Naive thymus-derived CD8-positive, alpha-beta T cell (primary cell): Measurements from ENCODE around the gene SPRED3. TPM values are rescaled to one million over a fixed set of nuclear protein-coding genes. Genes with fewer than 3 reads are reported as not detected.
"Not testable (repeated sequence)": the region's sequence is repeated elsewhere in the genome, so short reads cannot be mapped to it uniquely, and the experiment has no call there.

Experiments
- ATAC-seq, 2 donors: fragments of 150-1000 bp; cut with Tn5 transposase in 1 of 2; sonication (Bioruptor Pico), chemical (Tn5 transposase) in 1 of 2; 1 replicate in 1 of 2; 2 replicates in 1 of 2; pipeline ENCODE4 v1.10.0; 2021; ENCODE audit warnings: mild to moderate bottlenecking in 2 of 2, moderate library complexity in 2 of 2
- POLR2A ChIA-PET: fragments of 350-600 bp; sonication (Branson Sonifier 250); formaldehyde crosslinking; loops from one replicate; lab custom pipeline; 2021; ENCODE audit warnings: antibody characterized with exemption; lab: Charles Lee
- DNase-seq, 10 donors: peaks; one replicate each; pipeline versions ENCODE4 v3.0.0 to v3.0.0-alpha.2; 2020 to 2022
- H3K27ac Mint-ChIP-seq, 10 donors: one replicate each; pipeline ENCODE4 v1.8.0; 2020 to 2022; ENCODE audit warnings: mild to moderate bottlenecking in 10 of 10, mixed read lengths in 10 of 10, moderate library complexity in 4 of 10, inconsistent platforms in 1 of 10
- H3K27me3 Mint-ChIP-seq, 5 donors: one replicate each; pipeline ENCODE4 v1.8.0; 2021 to 2022; ENCODE audit warnings: mixed read lengths in 5 of 5
- H3K36me3 Mint-ChIP-seq, 3 donors: one replicate each; pipeline ENCODE4 v1.8.0; 2020 to 2022; ENCODE audit warnings: mixed read lengths in 3 of 3, mild to moderate bottlenecking in 2 of 3, inconsistent platforms in 1 of 3
- H3K4me1 Mint-ChIP-seq, 4 donors: one replicate each; pipeline ENCODE4 v1.8.0; 2021 to 2022; ENCODE audit warnings: mixed read lengths in 4 of 4
- H3K4me3 Mint-ChIP-seq, 10 donors: one replicate each; pipeline ENCODE4 v1.8.0; 2020 to 2022; ENCODE audit warnings: mild to moderate bottlenecking in 10 of 10, mixed read lengths in 10 of 10, moderate library complexity in 6 of 10, inconsistent platforms in 1 of 10
- H3K9me3 Mint-ChIP-seq, 9 donors: one replicate each; pipeline ENCODE4 v1.8.0; 2020 to 2022; ENCODE audit warnings: mixed read lengths in 9 of 9, mild to moderate bottlenecking in 3 of 9, inconsistent platforms in 1 of 9, moderate library complexity in 1 of 9
- polyA plus RNA-seq, 3 donors: library from polyadenylated mRNA; unstranded; fragments of 300-500 nt; fragmentation: Illumina TruSeq; gene quantifications; one replicate each; pipeline ENCODE4 v1.2.3, GENCODE V29; 2021
- total RNA-seq, 8 experiments: library from RNA in 2 of 8; stranded (reverse) in 2 of 8; gene quantifications; one replicate each; pipeline ENCODE4 v1.2.3 and lab custom pipeline; 2021 to 2026

SPRED3 gene, protein sequence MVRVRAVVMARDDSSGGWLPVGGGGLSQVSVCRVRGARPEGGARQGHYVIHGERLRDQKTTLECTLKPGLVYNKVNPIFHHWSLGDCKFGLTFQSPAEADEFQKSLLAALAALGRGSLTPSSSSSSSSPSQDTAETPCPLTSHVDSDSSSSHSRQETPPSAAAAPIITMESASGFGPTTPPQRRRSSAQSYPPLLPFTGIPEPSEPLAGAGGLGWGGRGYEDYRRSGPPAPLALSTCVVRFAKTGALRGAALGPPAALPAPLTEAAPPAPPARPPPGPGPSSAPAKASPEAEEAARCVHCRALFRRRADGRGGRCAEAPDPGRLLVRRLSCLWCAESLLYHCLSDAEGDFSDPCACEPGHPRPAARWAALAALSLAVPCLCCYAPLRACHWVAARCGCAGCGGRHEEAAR
- total RNA-seq (1 to 10 TPM; 1.8 to 2.6 TPM), polyA plus RNA-seq (under 1 TPM in 2 of 3 donors, not detected in 1; 0.02 to 0.16 TPM), total RNA-seq (lab: John Stamatoyannopoulos, UW) (1.3 to 2.2 (median 1.9) reads per million in 6 experiments)

DNA sequence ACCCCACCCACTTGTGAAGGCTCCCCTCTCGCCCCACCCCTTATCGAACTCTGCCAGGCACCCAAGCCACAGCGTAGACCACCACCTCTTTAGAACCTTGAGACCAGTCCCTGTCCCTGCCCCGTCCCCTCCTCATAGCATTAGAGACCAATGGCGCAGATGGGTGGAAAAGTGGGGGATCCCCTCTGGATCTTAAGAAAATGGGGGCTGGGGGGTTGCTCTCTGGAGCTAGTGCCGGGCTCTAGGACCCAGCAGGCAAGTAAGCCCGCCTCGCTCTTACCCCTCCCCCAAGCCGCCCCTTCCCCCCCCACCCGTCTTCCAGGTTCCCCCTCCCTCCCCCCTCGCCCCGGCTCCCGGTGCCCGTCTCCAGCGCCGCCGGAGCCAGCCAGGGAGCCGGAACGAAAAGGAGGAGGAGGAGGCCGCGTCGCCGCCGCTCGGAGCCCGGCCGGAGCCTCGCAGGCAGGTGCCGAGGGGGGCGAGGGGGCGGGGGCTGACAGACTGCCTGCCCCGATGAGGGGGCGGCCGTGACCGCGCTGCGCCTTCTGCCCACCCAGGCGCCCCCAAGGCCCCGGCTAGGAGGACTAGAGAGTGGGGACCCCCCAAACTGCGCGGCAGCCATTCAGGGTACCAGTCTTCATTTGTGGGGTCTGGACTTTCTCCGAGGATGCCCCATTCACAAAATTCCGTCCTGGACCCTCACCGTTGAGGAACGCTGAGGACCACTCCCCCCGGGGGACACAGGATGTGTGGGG, at the start of gene SPRED3:
Gene SPRED3, plus strand, starts transcription at position 349 of the 752 bp plus-strand sequence. CDS start 1,606 bp downstream, outside the sequence.
- ATAC-seq (peak in 1 of 2 donors; percentile 11), DNase-seq (peak in 1 of 10 donors; percentile 32)
- POLR2A ChIA-PET, result interaction anchor here (0.7 to 6.4 kb wide), 6 partner anchors 8 to 37 kb away, joined by 3 to 48 read pairs (median 4); partner anchors contain the start of genes FAM98C and PSMD8
- Mint-ChIP-seq H3K27ac (peak within 1 kb of the TSS in 9 of 10 donors; percentile 20 to 95 (median 87)), H3K27me3 (peaks cover 10 to 40% (median 23%) of the 10 kb centered on the region in 5 donors), H3K4me1 (peaks cover 11 to 23% (median 21%) of the 10 kb centered on the region in 4 donors), H3K36me3 (peaks cover 0 to 29% (median 12%) of the 10 kb centered on the region in 3 donors), H3K4me3 (peak within 1 kb of the TSS; percentile 81 to 97 (median 92)), H3K9me3 (no peaks in the 10 kb centered on the region)

DNA sequence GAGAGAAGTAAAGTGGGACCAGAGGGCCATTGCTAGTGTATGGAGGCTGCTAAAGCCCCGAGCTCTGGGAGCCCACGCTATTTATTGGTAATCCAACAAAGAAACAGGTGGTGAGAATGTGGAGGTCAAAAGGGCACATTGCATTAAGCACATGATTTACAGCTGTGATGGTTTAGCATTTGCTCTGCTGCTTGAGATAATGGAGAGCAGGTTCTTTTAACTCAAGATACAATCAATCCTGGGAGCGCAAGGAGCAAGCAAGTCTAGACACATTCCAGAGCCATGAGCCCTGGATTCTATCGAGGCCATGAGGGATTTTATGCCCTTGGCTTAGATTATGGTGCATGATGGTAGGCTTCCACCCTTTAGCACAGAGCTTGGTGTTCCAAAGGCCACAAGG, 49.5 kb upstream of the SPRED3 start:
- Mint-ChIP-seq H3K27ac (peak overlapping the region in 4 of 10 donors; percentile 46 to 68 (median 49)), H3K4me1 (peaks cover 12 to 35% (median 22%) of the 10 kb centered on the region in 4 donors), H3K4me3 (peak overlapping the region in 5 of 10 donors; percentile 22 to 62 (median 38))
- ATAC-seq, H3K9me3 Mint-ChIP-seq, H3K36me3 Mint-ChIP-seq, DNase-seq, H3K27me3 Mint-ChIP-seq: not testable (repeated sequence)
- POLR2A ChIA-PET, result interaction anchor here (2.1 kb wide), 1 partner anchor 64 kb away, joined by 9 read pairs; the partner anchor contains the start of gene FAM98C

DNA sequence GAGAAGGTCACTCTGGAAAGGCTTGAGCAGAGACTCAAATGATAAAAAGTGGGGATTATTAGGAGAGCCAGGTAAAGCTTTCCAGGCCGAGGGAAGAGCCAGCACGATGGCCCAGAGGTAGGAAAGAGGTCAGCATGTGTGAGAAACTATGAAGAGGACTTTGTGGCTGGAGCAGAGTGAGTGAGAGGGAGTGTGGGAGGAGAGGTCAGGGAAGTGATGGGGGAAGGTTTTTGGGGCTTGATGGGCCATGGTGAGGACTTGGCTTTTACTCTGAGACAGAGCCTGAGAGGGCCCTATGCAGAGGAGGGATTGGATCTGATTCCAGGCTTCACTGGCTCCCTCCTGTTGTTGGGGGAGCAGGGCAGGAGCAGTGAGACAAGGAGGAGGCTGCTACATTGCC, 47.6 kb upstream of the SPRED3 start:
- Mint-ChIP-seq H3K27ac (no peak overlapping the region), H3K9me3 (no peaks in the 10 kb centered on the region), H3K36me3 (peaks cover 0 to under 1% (median 0%) of the 10 kb centered on the region in 3 donors), H3K4me1 (peaks cover 15 to 30% (median 22%) of the 10 kb centered on the region in 4 donors), H3K27me3 (no peaks in the 10 kb centered on the region), H3K4me3 (no peak overlapping the region)
- POLR2A ChIA-PET, result no interaction called here
- no peak for ATAC-seq
- DNase-seq, result no peak

DNA sequence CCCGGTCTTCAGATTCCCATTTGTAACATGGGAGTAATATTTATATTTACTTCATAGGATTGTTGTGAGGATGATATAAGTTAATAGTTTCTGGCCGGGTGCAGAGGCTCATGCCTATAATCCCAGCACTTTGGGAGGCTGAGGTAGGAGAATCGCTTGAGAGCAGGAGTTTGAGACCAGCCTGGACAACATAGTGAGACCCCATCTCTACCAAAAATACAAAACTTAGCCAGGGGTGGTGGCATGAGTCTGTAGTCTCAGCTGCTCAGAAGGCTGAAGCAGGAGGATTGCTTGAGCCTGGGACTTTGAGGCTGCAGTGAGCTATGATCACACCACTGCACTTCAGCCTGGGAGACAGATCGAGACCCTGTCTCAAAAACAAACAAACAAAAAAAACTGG, 41.7 kb upstream of the SPRED3 start:
- no peak for DNase-seq
- Mint-ChIP-seq H3K36me3 (peaks cover 0 to 3% (median 0%) of the 10 kb centered on the region in 3 donors), H3K4me3 (no peak overlapping the region), H3K9me3 (no peaks in the 10 kb centered on the region), H3K27me3 (no peaks in the 10 kb centered on the region), H3K27ac (no peak overlapping the region), H3K4me1 (peaks cover 0 to 4% (median 0%) of the 10 kb centered on the region in 4 donors)
- ATAC-seq, result no peak
- POLR2A ChIA-PET, result no interaction called here

DNA sequence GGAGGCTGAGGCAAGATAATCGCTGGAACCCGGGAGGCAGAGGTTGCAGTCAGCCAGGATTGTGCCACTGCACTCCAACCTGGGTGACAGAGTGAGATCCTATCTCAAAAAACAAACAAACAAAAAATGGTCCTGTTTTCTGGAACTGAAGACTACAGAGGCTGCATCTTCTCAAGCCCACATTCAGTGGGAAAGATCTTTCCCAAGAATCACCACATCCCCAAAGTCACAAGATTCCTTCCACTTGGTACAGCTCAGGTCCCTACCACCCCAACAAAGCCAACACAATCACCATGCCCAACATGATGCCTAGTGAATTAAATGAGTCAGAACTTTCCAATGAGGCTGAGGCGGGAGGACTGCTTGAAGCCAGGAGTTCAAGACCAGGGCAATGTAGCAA, 37.6 kb upstream of the SPRED3 start:
- Mint-ChIP-seq H3K27me3 (peaks cover 0 to 1% (median 0%) of the 10 kb centered on the region in 5 donors), H3K27ac (no peak overlapping the region), H3K36me3 (peaks cover 0 to 3% (median 0%) of the 10 kb centered on the region in 3 donors), H3K4me1 (peaks cover 0 to 3% (median 0%) of the 10 kb centered on the region in 4 donors), H3K9me3 (no peaks in the 10 kb centered on the region), H3K4me3 (no peak overlapping the region)
- DNase-seq (no peak), ATAC-seq (no peak)
- POLR2A ChIA-PET, result interaction anchor here (1.2 kb wide), 1 partner anchor 37 kb away, joined by 3 read pairs; the partner anchor contains the start of gene GGN

DNA sequence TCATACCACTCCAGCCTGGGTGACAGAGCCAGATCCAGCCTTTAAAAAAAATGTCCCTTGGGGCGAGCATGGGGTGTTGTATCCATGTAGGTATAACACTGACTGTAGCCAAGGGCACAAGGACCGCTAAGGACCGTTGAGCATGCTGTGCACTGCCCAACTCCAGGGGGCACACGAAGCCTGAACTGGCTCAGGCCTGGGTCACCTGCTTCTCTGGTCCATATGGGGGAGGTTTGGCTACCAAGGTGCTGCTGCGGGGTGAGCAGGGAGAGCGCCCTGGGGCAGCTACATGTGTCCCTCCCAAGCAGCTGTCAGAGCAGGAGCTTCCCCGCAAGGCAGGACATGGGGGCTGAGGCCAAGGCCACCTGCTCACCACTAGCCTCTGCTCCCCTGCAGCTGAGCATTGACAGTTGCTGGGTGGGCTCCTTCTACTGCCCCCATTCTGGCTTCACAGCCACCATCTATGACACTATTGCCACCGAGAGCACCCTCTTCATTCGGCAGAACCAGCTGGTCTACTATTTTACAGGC, 36.6 kb upstream of the SPRED3 start:
- Mint-ChIP-seq H3K36me3 (no peaks in the 10 kb centered on the region), H3K27me3 (peaks cover 0 to 2% (median 0%) of the 10 kb centered on the region in 5 donors), H3K27ac (peak overlapping the region in 1 of 10 donors; percentile 17), H3K4me1 (peaks cover 0 to 2% (median 0%) of the 10 kb centered on the region in 4 donors), H3K9me3 (no peaks in the 10 kb centered on the region), H3K4me3 (no peak overlapping the region)
- DNase-seq (no peak), ATAC-seq (no peak)
- POLR2A ChIA-PET, result interaction anchor here (0.7 to 1.2 kb wide), 2 partner anchors 36 to 160 kb away, joined by 3 read pairs; partner anchors contain the start of gene GGN

DNA sequence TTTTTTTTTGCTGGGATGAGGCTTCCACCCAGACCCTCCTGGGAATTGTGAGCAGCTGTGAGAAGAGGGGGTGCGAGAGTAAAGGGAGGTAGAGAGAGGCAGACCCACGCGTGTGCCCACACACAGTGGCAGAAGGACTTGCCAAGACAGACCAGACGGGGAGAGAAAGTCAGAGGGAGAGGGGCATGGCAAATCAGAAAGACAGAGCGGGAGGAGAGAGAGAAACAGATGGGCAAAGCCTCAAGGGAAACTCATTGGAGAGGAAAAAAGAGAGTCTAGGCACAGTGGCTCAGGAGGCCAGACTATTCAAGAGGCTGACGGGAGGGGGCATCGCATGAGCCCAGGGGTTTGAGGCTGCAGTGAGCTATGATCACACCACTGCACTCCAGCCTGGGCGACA, 35.9 kb upstream of the SPRED3 start:
- H3K4me1 Mint-ChIP-seq, result peaks cover 0 to 2% (median 0%) of the 10 kb centered on the region in 4 donors

DNA sequence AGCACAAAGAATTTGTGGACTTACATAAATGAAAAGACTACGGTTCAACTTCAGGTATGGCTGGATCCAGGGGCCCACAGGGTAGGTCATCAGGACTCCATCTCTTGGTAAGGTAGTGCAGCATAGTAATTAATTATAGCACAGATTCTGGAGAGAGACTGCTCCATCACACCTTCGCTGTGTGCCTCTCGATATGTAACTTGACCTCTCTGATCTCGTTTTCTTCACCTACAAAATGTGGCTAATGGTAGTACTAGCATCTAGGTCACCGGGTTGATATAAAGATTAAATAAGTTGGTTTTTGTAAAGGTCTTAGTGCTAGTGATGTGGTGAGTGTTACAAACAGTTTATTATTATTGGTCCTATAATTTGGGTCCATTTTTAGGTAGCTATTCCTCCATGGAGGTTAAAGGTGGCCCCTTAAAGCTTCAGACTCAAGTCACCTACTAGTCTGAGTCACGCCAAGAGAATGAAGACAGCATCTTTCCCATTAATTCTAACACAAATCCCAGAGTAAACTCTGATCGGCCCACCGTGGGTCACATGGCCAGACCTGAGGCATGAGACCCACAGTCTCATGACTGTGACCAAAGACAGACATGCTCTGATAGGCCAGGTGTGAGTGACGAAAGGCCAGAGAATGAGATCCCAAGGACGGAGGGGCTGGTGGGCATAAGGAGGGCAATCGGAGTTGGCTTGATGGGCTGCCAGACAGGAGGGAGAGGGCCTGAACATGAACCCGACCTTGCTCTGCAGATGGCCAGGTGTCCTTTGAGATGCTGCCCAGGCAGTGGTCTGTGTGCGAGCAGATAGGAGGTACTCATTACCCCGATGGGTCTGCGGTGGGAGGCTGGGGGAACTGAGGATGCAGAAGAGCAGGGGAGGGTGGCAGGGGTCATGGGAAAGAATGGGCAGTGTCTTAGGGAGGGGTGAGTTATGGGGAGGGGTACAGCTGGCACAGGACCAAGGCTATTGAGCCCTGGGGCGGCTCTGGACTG, 32.5 kb upstream of the SPRED3 start:
- POLR2A ChIA-PET, result no interaction called here
- Mint-ChIP-seq H3K27me3 (peaks cover 0 to 7% (median 2%) of the 10 kb centered on the region in 5 donors), H3K36me3 (no peaks in the 10 kb centered on the region), H3K27ac (peak overlapping the region in 2 of 10 donors; percentile 36 to 44), H3K4me3 (no peak overlapping the region), H3K4me1 (peaks cover 3 to 11% (median 6%) of the 10 kb centered on the region in 4 donors), H3K9me3 (no peaks in the 10 kb centered on the region)
- ATAC-seq (no peak), DNase-seq (no peak)

More for the DNA sequence above, 35.9 kb upstream of the SPRED3 start:
- Mint-ChIP-seq H3K27ac (no peak overlapping the region), H3K4me3 (no peak overlapping the region), H3K36me3 (no peaks in the 10 kb centered on the region), H3K9me3 (no peaks in the 10 kb centered on the region), H3K27me3 (peaks cover 0 to 2% (median 0%) of the 10 kb centered on the region in 5 donors)
- ATAC-seq (no peak), DNase-seq (no peak)
- POLR2A ChIA-PET, result no interaction called here

DNA sequence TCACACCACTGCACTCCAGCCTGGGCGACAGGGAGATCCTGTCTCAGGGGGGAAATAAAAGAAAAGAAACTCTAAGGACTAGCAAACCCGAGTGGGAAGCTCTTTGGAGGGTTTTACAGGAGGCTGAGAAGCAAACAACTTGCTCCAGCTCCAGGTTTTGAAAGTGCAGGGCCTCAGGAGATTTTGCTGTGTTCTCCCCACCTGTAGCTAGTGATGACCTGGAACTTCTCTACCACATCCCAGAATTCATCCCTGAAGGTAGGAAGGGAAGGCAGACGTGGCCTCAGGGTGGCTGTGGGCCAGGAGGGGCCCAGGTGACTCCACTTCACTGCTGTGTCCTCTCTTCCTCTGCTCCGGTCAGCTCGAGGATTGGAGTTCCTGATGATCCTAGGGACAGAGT, 30.4 kb upstream of the SPRED3 start:
- Mint-ChIP-seq H3K4me3 (no peak overlapping the region), H3K36me3 (no peaks in the 10 kb centered on the region), H3K27ac (no peak overlapping the region), H3K9me3 (no peaks in the 10 kb centered on the region), H3K27me3 (peaks cover 0 to 10% (median 2%) of the 10 kb centered on the region in 5 donors), H3K4me1 (peaks cover 10 to 18% (median 12%) of the 10 kb centered on the region in 4 donors)
- POLR2A ChIA-PET, result no interaction called here
- no peak for DNase-seq
- no peak for ATAC-seq

DNA sequence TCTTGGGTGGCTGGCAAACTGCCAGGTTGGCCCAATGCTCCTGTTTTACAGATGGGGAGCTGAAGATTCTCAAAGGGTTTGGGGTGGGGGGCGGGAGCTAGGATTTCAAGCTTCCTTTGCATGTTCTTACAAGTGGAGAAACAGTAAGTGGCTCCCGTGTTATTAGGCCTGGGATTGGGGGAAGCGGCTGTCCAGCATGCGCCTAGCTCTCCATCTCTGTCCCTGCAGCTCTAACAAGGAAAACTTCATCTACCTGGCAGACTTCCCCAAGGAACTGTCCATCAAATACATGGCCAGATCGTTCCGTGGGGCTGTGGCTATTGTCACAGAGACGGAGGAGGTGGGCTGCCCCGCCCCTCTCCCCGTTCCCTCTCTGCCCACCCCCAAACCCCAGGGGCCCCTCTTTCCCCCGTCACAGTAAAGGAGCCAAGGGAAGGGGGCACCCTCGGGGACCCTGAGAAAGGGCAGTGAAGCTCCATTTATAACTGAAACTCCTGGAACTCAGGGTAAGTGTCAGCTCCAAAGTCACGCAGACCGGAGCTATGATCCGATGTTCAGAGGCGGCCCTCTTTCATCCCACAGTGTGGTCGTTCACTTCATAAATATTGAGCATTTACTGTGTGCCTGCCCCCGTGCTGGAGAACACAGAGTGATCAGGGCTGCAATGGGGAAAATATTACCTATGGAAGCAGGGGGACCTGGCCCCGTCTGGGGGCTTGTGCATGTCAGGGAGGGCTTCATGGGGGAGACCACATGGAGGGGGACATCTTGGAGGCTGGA, 29.1 kb upstream of the SPRED3 start:
- POLR2A ChIA-PET, result interaction anchor here (0.6 to 1.0 kb wide), 2 partner anchors 10 to 161 kb away, joined by 3 read pairs; no protein-coding TSS in a partner anchor
- ATAC-seq (no peak), DNase-seq (no peak)
- Mint-ChIP-seq H3K4me3 (peak overlapping the region in 6 of 10 donors; percentile 22 to 86 (median 68)), H3K36me3 (no peaks in the 10 kb centered on the region), H3K4me1 (peaks cover 12 to 18% (median 13%) of the 10 kb centered on the region in 4 donors), H3K9me3 (no peaks in the 10 kb centered on the region), H3K27ac (peak overlapping the region in 1 of 10 donors; percentile 59), H3K27me3 (peaks cover 0 to 10% (median 2%) of the 10 kb centered on the region in 5 donors)
